NB4 (cell line): Measurements from ENCODE around the gene NAA30.

ENCODE experiments used
- MYC ChIP-seq: IDR thresholded peaks from 2 replicates; pipeline ENCODE4 v1.6.1; 2011; ENCODE audit warnings: low read depth, low read length
- POLR2A ChIP-seq: IDR thresholded peaks from 2 replicates; pipeline ENCODE4 v1.6.1; 2011; ENCODE audit warnings: mild to moderate bottlenecking; ENCODE audit not compliant: insufficient read length; ENCODE audit errors: extremely low read depth
- TF ChIP-seq, protein P1 (sequence below): IDR thresholded peaks from one replicate; pipeline ENCODE4 v1.5.1; 2012; ENCODE audit warnings: low read depth, low read length
- TF ChIP-seq, protein P2 (sequence below): IDR thresholded peaks from 2 replicates; pipeline ENCODE4 v1.6.1; 2011; ENCODE audit warnings: low read depth, low read length

DNA sequence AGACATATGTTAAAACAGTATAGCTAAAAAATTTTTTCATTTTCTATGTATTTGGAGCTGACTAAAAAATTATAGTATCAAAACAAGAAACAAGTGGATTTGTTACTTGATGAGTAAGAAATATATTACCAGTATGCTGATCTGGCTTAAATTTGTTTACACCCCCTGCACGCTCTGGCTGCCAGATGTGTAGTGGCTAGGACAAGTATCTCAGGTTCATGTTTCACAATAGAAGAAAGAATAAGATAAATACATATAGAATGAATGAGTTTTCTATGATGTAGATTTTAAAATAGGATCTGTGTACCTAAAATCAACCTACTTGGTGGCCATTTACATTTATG lies 13.1 kb downstream of the NAA30 start:
- TF ChIP-seq, protein P1, sequence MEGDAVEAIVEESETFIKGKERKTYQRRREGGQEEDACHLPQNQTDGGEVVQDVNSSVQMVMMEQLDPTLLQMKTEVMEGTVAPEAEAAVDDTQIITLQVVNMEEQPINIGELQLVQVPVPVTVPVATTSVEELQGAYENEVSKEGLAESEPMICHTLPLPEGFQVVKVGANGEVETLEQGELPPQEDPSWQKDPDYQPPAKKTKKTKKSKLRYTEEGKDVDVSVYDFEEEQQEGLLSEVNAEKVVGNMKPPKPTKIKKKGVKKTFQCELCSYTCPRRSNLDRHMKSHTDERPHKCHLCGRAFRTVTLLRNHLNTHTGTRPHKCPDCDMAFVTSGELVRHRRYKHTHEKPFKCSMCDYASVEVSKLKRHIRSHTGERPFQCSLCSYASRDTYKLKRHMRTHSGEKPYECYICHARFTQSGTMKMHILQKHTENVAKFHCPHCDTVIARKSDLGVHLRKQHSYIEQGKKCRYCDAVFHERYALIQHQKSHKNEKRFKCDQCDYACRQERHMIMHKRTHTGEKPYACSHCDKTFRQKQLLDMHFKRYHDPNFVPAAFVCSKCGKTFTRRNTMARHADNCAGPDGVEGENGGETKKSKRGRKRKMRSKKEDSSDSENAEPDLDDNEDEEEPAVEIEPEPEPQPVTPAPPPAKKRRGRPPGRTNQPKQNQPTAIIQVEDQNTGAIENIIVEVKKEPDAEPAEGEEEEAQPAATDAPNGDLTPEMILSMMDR = no peak
- TF ChIP-seq MYC (no peak), POLR2A (no peak)
- TF ChIP-seq, protein P2, sequence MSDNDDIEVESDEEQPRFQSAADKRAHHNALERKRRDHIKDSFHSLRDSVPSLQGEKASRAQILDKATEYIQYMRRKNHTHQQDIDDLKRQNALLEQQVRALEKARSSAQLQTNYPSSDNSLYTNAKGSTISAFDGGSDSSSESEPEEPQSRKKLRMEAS = no peak
